Fibroblast of lung (primary cell): ENCODE results near the gene WDR87. TPM values are rescaled to one million over a fixed set of nuclear protein-coding genes. Genes with fewer than 3 reads are reported as not detected.

ENCODE experiments used
- DNase-seq, 2 donors: peaks; one replicate each; pipeline versions ENCODE4 v3.0.0 to v3.0.0-alpha.2; 2010; ENCODE audit warnings: low read depth in 2 of 2
- H2AFZ ChIP-seq: 2 replicates; pipeline ENCODE4 v1.5.1; 2012; ENCODE audit warnings: low read length, control low read depth, inconsistent platforms
- H3K27ac ChIP-seq: 2 replicates; pipeline ENCODE4 v1.5.1; 2011; ENCODE audit warnings: low read length, control low read depth; ENCODE audit not compliant: insufficient read depth
- H3K27me3 ChIP-seq: 2 replicates; pipeline ENCODE4 v1.5.1; 2011; ENCODE audit warnings: mild to moderate bottlenecking, low read length; ENCODE audit not compliant: control insufficient read depth, insufficient read depth
- H3K36me3 ChIP-seq: 2 replicates; pipeline ENCODE4 v1.5.1; 2011; ENCODE audit warnings: low read length; ENCODE audit not compliant: control insufficient read depth, insufficient read depth
- H3K4me1 ChIP-seq: 2 replicates; pipeline ENCODE4 v1.5.1; 2011; ENCODE audit warnings: low read length; ENCODE audit not compliant: control insufficient read depth, insufficient read depth; ENCODE audit errors: extremely low read depth
- H3K4me2 ChIP-seq: 2 replicates; pipeline ENCODE4 v1.5.1; 2011; ENCODE audit warnings: low read length, control low read depth; ENCODE audit not compliant: insufficient read depth; ENCODE audit errors: extremely low read depth
- H3K4me3 ChIP-seq, 4 experiments: fragments of 200-600 bp in 1 of 4; sonication (generic) in 1 of 4; replicated peaks in 1 of 4; 2 replicates each; pipeline ENCODE4 v1.5.1; 2011 to 2016; ENCODE audit warnings: low read length in 4 of 4, low read depth in 3 of 4, mild to moderate bottlenecking in 3 of 4, control low read depth in 2 of 4, inconsistent platforms in 1 of 4, mixed read lengths in 1 of 4; ENCODE audit not compliant: insufficient read depth in 1 of 4; ENCODE audit errors: control extremely low read depth in 1 of 4
- H3K79me2 ChIP-seq: 2 replicates; pipeline ENCODE4 v1.5.1; 2012; ENCODE audit warnings: mild to moderate bottlenecking, low read length, inconsistent platforms; ENCODE audit not compliant: control insufficient read depth, insufficient read depth
- H3K9ac ChIP-seq: 2 replicates; pipeline ENCODE4 v1.5.1; 2011; ENCODE audit warnings: mild to moderate bottlenecking, low read length, control low read depth; ENCODE audit not compliant: insufficient read depth
- H3K9me3 ChIP-seq: 2 replicates; pipeline ENCODE4 v1.5.1; 2012; ENCODE audit warnings: low read depth, low read length; ENCODE audit not compliant: control insufficient read depth, insufficient read depth
- H4K20me1 ChIP-seq: 2 replicates; pipeline ENCODE4 v1.5.1; 2011; ENCODE audit warnings: low read length; ENCODE audit not compliant: control insufficient read depth, insufficient read depth; ENCODE audit errors: extremely low read depth
- EZH2 ChIP-seq: IDR thresholded peaks from 2 replicates; pipeline ENCODE4 v1.5.1; 2012; ENCODE audit warnings: low read length, control low read depth, mild to moderate bottlenecking; ENCODE audit errors: missing control alignments
- polyA plus RNA-seq, 2 donors: library from polyadenylated mRNA; depleted of rRNA in 1 of 2; stranded (reverse) in 1 of 2; unstranded in 1 of 2; fragments of >200 nt; gene quantifications; 2 replicates each; pipeline ENCODE4 v1.2.1, GENCODE V29; 2011 to 2012; ENCODE audit warnings: missing spikeins in 1 of 2
- total RNA-seq: library from RNA; depleted of rRNA; stranded (reverse); fragments of >200 nt; gene quantifications from 2 replicates; pipeline ENCODE4 v1.2.1, GENCODE V29; 2014
- TF ChIP-seq, protein P1 (sequence below), 2 donors: IDR thresholded peaks in 1 of 2; conservative IDR thresholded peaks in 1 of 2; 1 replicate in 1 of 2; 2 replicates in 1 of 2; pipeline ENCODE4 v1.5.1; 2011 to 2012; ENCODE audit warnings: low read length in 2 of 2, control low read depth in 1 of 2, inconsistent platforms in 1 of 2, low read depth in 1 of 2, mild to moderate bottlenecking in 1 of 2

Gene WDR87
- total and polyA plus RNA-seq, 2 donors (not counting 1 experiment from before 2014, with no cell fraction given): not detected

DNA sequence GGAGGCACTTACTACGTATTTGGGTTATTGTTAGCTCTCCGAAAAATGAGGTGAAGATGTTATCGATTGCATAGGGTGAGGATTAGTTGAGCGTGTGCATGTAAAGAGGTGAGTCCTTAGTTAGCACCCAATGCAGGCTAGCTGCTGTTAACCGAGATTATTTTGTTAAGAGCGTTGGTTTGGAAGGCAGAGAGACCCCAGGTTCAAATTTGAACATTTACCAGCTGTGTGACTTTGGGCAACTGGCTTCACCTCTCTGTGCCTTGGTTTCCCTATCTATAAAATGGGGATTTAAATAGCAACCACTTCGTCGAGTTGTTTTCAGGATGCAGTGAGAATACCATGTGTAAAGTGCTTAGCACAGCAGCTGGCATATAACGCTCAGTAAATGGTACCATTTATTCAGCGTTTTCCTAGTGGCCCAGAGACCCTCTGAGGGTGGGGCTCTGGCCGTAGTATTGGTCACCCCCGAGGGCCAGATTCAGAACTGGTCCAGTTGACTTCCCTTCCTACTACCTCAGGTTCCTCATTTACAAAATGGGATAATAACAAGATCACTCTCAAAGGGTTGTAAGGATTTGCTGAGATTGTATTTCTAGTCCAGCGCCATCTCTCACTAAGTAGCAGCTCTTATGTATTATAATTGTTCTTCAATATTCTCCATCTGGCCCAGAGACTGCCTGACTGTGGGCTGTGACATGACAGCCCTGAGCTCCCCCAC lies 1.5 kb upstream of the WDR87 start:
- peak in 1 of 2 donors; percentile 8 for DNase-seq
- H3K27ac ChIP-seq: peak overlapping the region; percentile 42

DNA sequence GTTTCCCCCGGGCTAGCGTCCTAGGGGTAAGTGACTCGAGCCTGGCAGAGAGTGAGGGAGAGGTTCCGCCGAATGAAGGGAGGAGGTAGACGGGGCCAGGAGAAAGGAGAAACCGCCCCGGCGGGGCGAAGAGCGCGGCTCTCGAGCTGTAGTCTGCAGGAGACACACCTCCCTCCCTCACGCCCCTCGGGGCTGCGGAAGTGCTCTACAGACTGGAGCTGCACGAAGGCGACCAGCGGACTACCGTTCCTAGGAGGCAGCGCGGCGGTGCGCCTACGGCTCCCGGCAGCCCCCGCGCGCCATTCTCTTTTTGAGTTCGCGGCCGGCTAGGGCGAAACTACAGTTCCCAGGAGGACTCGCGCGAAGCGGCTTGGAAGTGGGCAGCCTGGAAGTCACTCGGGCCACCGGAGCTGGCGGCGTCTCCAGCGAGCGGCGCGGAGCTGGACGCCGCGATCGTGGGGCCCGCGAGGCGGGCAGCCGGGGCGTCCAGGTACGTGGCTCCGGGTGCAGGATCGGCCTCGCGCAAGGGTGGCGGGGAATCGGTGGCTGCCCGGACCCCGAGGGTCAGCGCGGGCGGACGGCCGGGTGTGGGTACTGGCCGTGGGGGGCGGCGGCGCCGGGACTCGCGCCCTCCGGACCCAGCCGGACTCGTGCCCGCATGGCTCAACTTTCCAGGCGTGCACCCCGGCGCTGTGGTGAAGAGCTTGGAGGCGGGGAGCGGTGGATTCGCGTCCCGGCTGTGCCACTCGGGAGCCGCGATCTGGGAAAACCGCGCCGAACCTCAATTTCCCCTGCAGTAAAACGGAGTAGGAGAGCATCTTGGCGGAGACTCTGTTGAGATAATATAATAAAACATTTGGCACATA lies 708 bp upstream of the WDR87 start, which contains the start of gene SIPA1L3:
TSS of gene SIPA1L3 (plus strand) at position 340 of the 866 bp plus-strand sequence. CDS start 174,358 bp downstream, outside the sequence.
- no peaks in the 10 kb centered on the region for H3K27me3 ChIP-seq
- no peaks in the 10 kb centered on the region for H3K36me3 ChIP-seq
- peak within 1 kb of the TSS; percentile 70 to 98 (median 86) for H3K4me3 ChIP-seq
- H3K9ac ChIP-seq: peak within 1 kb of the TSS; percentile 75
- DNase-seq: peak; percentile 94 to 95
- peak within 1 kb of the TSS; percentile 93 for H2AFZ ChIP-seq
- H3K9me3 ChIP-seq: no peaks in the 10 kb centered on the region
- peaks cover 8% of the 10 kb centered on the region for H3K4me1 ChIP-seq
- H3K27ac ChIP-seq: peak within 1 kb of the TSS; percentile 47
- peaks cover 38% of the 10 kb centered on the region for H3K79me2 ChIP-seq
- H4K20me1 ChIP-seq: no peaks in the 10 kb centered on the region
- H3K4me2 ChIP-seq: peak within 1 kb of the TSS; percentile 94
- no peak for TF ChIP-seq EZH2

More for the DNA sequence above, 1.5 kb upstream of the WDR87 start:
- H3K9ac ChIP-seq: peak overlapping the region; percentile 75
- no peaks in the 10 kb centered on the region for H3K36me3 ChIP-seq
- H3K4me2 ChIP-seq: peak overlapping the region; percentile 94
- peak overlapping the region; percentile 60 for H2AFZ ChIP-seq
- H3K27me3 ChIP-seq: no peaks in the 10 kb centered on the region
- TF ChIP-seq, protein P1, sequence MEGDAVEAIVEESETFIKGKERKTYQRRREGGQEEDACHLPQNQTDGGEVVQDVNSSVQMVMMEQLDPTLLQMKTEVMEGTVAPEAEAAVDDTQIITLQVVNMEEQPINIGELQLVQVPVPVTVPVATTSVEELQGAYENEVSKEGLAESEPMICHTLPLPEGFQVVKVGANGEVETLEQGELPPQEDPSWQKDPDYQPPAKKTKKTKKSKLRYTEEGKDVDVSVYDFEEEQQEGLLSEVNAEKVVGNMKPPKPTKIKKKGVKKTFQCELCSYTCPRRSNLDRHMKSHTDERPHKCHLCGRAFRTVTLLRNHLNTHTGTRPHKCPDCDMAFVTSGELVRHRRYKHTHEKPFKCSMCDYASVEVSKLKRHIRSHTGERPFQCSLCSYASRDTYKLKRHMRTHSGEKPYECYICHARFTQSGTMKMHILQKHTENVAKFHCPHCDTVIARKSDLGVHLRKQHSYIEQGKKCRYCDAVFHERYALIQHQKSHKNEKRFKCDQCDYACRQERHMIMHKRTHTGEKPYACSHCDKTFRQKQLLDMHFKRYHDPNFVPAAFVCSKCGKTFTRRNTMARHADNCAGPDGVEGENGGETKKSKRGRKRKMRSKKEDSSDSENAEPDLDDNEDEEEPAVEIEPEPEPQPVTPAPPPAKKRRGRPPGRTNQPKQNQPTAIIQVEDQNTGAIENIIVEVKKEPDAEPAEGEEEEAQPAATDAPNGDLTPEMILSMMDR (conservative IDR thresholded peaks at IDR 0.05 in 1 of 2, IDR thresholded peaks at IDR 0.05 in 1 of 2; ENCODE audit: low read depth in 1 of 2, low read length in 2 of 2): no peak
- no peak for TF ChIP-seq EZH2
- peaks cover 8% of the 10 kb centered on the region for H3K4me1 ChIP-seq
- H3K9me3 ChIP-seq: no peaks in the 10 kb centered on the region
- H3K4me3 ChIP-seq: peak overlapping the region; percentile 70 to 98 (median 86)
- H4K20me1 ChIP-seq: no peaks in the 10 kb centered on the region
- peaks cover 45% of the 10 kb centered on the region for H3K79me2 ChIP-seq

DNA sequence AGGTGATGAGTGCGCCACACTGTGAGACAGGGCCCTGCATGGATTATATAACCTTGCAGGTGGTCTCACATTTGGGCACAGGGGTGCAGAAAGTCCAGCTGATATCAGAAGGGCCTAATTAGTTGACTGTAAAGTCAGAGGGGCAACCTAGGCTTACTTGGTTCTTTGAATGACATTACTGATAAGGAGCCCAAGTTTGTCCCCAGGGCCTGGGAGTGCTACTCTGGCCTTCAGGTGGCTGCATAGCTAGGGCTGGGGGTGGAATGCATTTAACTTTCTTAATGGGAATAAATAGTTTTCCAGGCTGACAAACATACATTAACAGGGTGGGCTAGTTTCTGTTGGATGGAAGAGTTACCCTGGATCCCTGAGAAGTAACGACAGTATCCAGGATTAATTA lies 3.3 kb downstream of the WDR87 start:
- no peak for DNase-seq
- no peak overlapping the region for H3K4me2 ChIP-seq
- H3K4me3 ChIP-seq: no peak overlapping the region
- no peaks in the 10 kb centered on the region for H3K9me3 ChIP-seq
- TF ChIP-seq, protein P1 (conservative IDR thresholded peaks at IDR 0.05 in 1 of 2, IDR thresholded peaks at IDR 0.05 in 1 of 2; ENCODE audit: low read depth in 1 of 2, low read length in 2 of 2): no peak
- no peak for TF ChIP-seq EZH2
- no peaks in the 10 kb centered on the region for H3K36me3 ChIP-seq
- no peaks in the 10 kb centered on the region for H3K27me3 ChIP-seq
- H3K79me2 ChIP-seq: peaks cover 8% of the 10 kb centered on the region
- no peaks in the 10 kb centered on the region for H4K20me1 ChIP-seq
- H2AFZ ChIP-seq: no peak overlapping the region
- H3K27ac ChIP-seq: no peak overlapping the region
- H3K4me1 ChIP-seq: peaks cover 3% of the 10 kb centered on the region
- no peak overlapping the region for H3K9ac ChIP-seq
